WTC11 (cell line): ENCODE measurements around the gene RIF1. TPM values are rescaled to one million over a fixed set of nuclear protein-coding genes. Genes with fewer than 3 reads are reported as not detected.
A peak's percentile ranks its signal among the peaks of the same experiment; 100 is the strongest.

ENCODE experiments used
- ATAC-seq: fragments of 200-7000 bp; cut with Tn5 transposase; 2 replicates; pipeline ENCODE4 v1.10.0; 2021; ENCODE audit warnings: mild to moderate bottlenecking, moderate library complexity
- CTCF ChIA-PET: fragments of 300-600 bp; sonication (Branson Sonifier 250); formaldehyde crosslinking; loops from one replicate; lab custom pipeline; 2021; ENCODE audit warnings: antibody characterized with exemption; lab: Charles Lee
- POLR2A ChIA-PET: fragments of 350-600 bp; sonication (Branson Sonifier 250); formaldehyde crosslinking; loops from one replicate; lab custom pipeline; 2021; ENCODE audit warnings: antibody characterized with exemption; lab: Charles Lee
- DNase-seq: peaks from one replicate; pipeline ENCODE4 v3.0.0; 2021; ENCODE audit warnings: low spot score
- H3K27ac Mint-ChIP-seq: 2 replicates; pipeline ENCODE4 v1.8.0; 2021; ENCODE audit warnings: mixed read lengths
- H3K27me3 Mint-ChIP-seq: 2 replicates; pipeline ENCODE4 v1.8.0; 2021; ENCODE audit warnings: low read depth, mild to moderate bottlenecking, moderate library complexity, mixed read lengths
- H3K36me3 Mint-ChIP-seq: 2 replicates; pipeline ENCODE4 v1.8.0; 2021; ENCODE audit warnings: mixed read lengths
- H3K4me1 Mint-ChIP-seq: 2 replicates; pipeline ENCODE4 v1.8.0; 2022; ENCODE audit warnings: mixed read lengths
- H3K4me3 Mint-ChIP-seq: 2 replicates; pipeline ENCODE4 v1.8.0; 2021; ENCODE audit warnings: mild to moderate bottlenecking, moderate library complexity, mixed read lengths
- H3K9me3 Mint-ChIP-seq: 2 replicates; pipeline ENCODE4 v1.8.0; 2021; ENCODE audit warnings: mixed read lengths
- ATF1 ChIP-seq: sonication (generic); formaldehyde crosslinking; IDR thresholded peaks from 2 replicates; pipeline ENCODE4 v1.8.1; 2023; ENCODE audit warnings: mild to moderate bottlenecking, moderate library complexity, missing genetic modification reagents
- ATF2 ChIP-seq: sonication (generic); formaldehyde crosslinking; IDR thresholded peaks from 2 replicates; pipeline ENCODE4 v1.8.1; 2022; ENCODE audit warnings: low read depth, missing genetic modification reagents, borderline replicate concordance
- CDX4 ChIP-seq: fragments of 250-450 bp; sonication (Bioruptor Pico); IDR thresholded peaks from 2 replicates; pipeline ENCODE4 v1.9.0; 2021; ENCODE audit warnings: moderate library complexity, mild to moderate bottlenecking, inconsistent platforms, borderline replicate concordance
- CTCF ChIP-seq: fragments of 200-600 bp; IDR thresholded peaks from 2 replicates; pipeline ENCODE4 v1.8.0; 2022; ENCODE audit warnings: antibody characterized with exemption
- GABPB1 ChIP-seq: sonication (generic); formaldehyde crosslinking; IDR thresholded peaks from 2 replicates; pipeline ENCODE4 v1.8.1; 2023; ENCODE audit warnings: mild to moderate bottlenecking, missing genetic modification reagents
- GRHL2 ChIP-seq: fragments of 250-450 bp; sonication (Bioruptor Pico); IDR thresholded peaks from 2 replicates; pipeline ENCODE4 v1.8.0; 2022; ENCODE audit warnings: mild to moderate bottlenecking, moderate library complexity; ENCODE audit not compliant: insufficient replicate concordance, severe bottlenecking
- IRF1 ChIP-seq: sonication (generic); formaldehyde crosslinking; IDR thresholded peaks from 2 replicates; pipeline ENCODE4 v1.8.0; 2023; ENCODE audit warnings: missing genetic modification reagents
- JUN ChIP-seq: sonication (generic); formaldehyde crosslinking; IDR thresholded peaks from 2 replicates; pipeline ENCODE4 v1.8.0; 2023; ENCODE audit warnings: mild to moderate bottlenecking, missing genetic modification reagents
- KAT7 ChIP-seq: sonication (generic); formaldehyde crosslinking; IDR thresholded peaks from 2 replicates; pipeline ENCODE4 v1.8.1; 2023; ENCODE audit warnings: missing genetic modification reagents, mild to moderate bottlenecking, borderline replicate concordance
- MXD4 ChIP-seq: fragments of 250-450 bp; sonication (Bioruptor Pico); IDR thresholded peaks from 2 replicates; pipeline ENCODE4 v1.8.0; 2021; ENCODE audit warnings: mild to moderate bottlenecking, moderate library complexity, borderline replicate concordance
- MYBL2 ChIP-seq: sonication (generic); formaldehyde crosslinking; IDR thresholded peaks from 2 replicates; pipeline ENCODE4 v1.8.1; 2023; ENCODE audit warnings: mild to moderate bottlenecking, moderate library complexity, missing genetic modification reagents
- PREB ChIP-seq: sonication (generic); formaldehyde crosslinking; IDR thresholded peaks from 2 replicates; pipeline ENCODE4 v1.8.1; 2022; ENCODE audit warnings: mild to moderate bottlenecking, missing genetic modification reagents, moderate library complexity, borderline replicate concordance
- RORB ChIP-seq: fragments of 250-450 bp; sonication (Bioruptor Pico); IDR thresholded peaks from 2 replicates; pipeline ENCODE4 v1.9.0; 2021; ENCODE audit warnings: mild to moderate bottlenecking
- SP1 ChIP-seq: sonication (generic); formaldehyde crosslinking; conservative IDR thresholded peaks from 2 replicates; pipeline ENCODE4 v1.8.1; 2022; ENCODE audit warnings: missing genetic modification reagents
- TP53 ChIP-seq: sonication (generic); formaldehyde crosslinking; IDR thresholded peaks from 2 replicates; pipeline ENCODE4 v1.8.1; 2023; ENCODE audit warnings: mild to moderate bottlenecking, missing genetic modification reagents
- ZNF138 ChIP-seq: sonication (generic); formaldehyde crosslinking; conservative IDR thresholded peaks from 2 replicates; pipeline ENCODE4 v1.8.1; 2022; ENCODE audit warnings: mild to moderate bottlenecking, moderate library complexity, missing genetic modification reagents
- ZNF219 ChIP-seq: sonication (generic); formaldehyde crosslinking; IDR thresholded peaks from 2 replicates; pipeline ENCODE4 v1.8.0; 2023; ENCODE audit warnings: missing genetic modification reagents, mild to moderate bottlenecking, borderline replicate concordance
- ZNF532 ChIP-seq: fragments of 250-450 bp; sonication (Bioruptor Pico); IDR thresholded peaks from 2 replicates; pipeline ENCODE4 v1.9.0; 2021; ENCODE audit warnings: mild to moderate bottlenecking, borderline replicate concordance
- ZSCAN18 ChIP-seq: fragments of 250-450 bp; sonication (Bioruptor Pico); IDR thresholded peaks from 2 replicates; pipeline ENCODE4 v2.1.2; 2022; ENCODE audit warnings: mild to moderate bottlenecking, moderate library complexity
- total RNA-seq: library from RNA; stranded (reverse); gene quantifications from 3 replicates; pipeline ENCODE4 v1.2.3, GENCODE V29; 2021

The RIF1 gene
- total RNA-seq, 1 experiment from 2014 or later: 96.9 TPM

GRCh38 chr2:151437630-151438029 is 27.9 kb downstream of the RIF1 start:
- DNase-seq: no peak
- H3K36me3 Mint-ChIP-seq: peaks cover 80% of the 10 kb centered on the region

GRCh38 chr2:151438506-151438905 is 28.8 kb downstream of the RIF1 start:
- ATAC-seq: no peak
- H3K27ac Mint-ChIP-seq: no peak overlapping the region
- H3K36me3 Mint-ChIP-seq: peaks cover 80% of the 10 kb centered on the region
- DNase-seq: no peak
- H3K4me3 Mint-ChIP-seq: no peak overlapping the region
- no peaks in the 10 kb centered on the region for H3K27me3 Mint-ChIP-seq
- ChIA-PET CTCF (no interaction called here), POLR2A (no interaction called here)
- 0 out of 2 replicates have a peak, but pooled peaks cover under 1% of the 10 kb centered on the region for H3K4me1 Mint-ChIP-seq
- no peaks in the 10 kb centered on the region for H3K9me3 Mint-ChIP-seq
- TF ChIP-seq MXD4: no peak
- no peak for TF ChIP-seq ZNF219 (CRISPR knock-in tag)
- TF ChIP-seq GRHL2 (CRISPR knock-in tag): no peak
- TF ChIP-seq MYBL2: no peak
- TF ChIP-seq ZSCAN18 (CRISPR knock-in tag): no peak
- no peak for TF ChIP-seq PREB (CRISPR knock-in tag)
- no peak for TF ChIP-seq SP1 (CRISPR knock-in tag)
- no peak for TF ChIP-seq TP53
- TF ChIP-seq ZNF138 (CRISPR knock-in tag): no peak
- TF ChIP-seq ATF1 (CRISPR knock-in tag): no peak
- no peak for TF ChIP-seq IRF1
- TF ChIP-seq ZNF532 (CRISPR knock-in tag): no peak
- TF ChIP-seq ATF2 (CRISPR knock-in tag): no peak
- no peak for TF ChIP-seq CTCF

More at GRCh38 chr2:151437630-151438029, 27.9 kb downstream of the RIF1 start:
- no peak overlapping the region for H3K4me3 Mint-ChIP-seq
- ATAC-seq: no peak
- H3K27ac Mint-ChIP-seq: peak overlapping the region; percentile 79; the same call in 1 of the 2 replicates
- CTCF ChIA-PET: interaction anchor here (0.6 to 1.2 kb wide), 4 partner anchors 10 to 101 kb away, joined by 3 to 4 read pairs (median 3); no protein-coding TSS in a partner anchor
- H3K4me1 Mint-ChIP-seq: no peaks in the 10 kb centered on the region
- no peaks in the 10 kb centered on the region for H3K9me3 Mint-ChIP-seq
- H3K27me3 Mint-ChIP-seq: no peaks in the 10 kb centered on the region
- peak; percentile 67; the same call in 1 of the 2 replicates for TF ChIP-seq CTCF
- TF ChIP-seq GABPB1 (CRISPR knock-in tag): no peak
- TF ChIP-seq JUN (CRISPR knock-in tag): no peak
- no peak for TF ChIP-seq RORB
- TF ChIP-seq CDX4: no peak
- no peak for TF ChIP-seq KAT7
- TF ChIP-seq, all 79 proteins: peak for 1
- POLR2A ChIA-PET: no interaction called here
